DOHH2 (cell line): ENCODE results near the gene EPB41L5.
A peak's percentile ranks its signal among the peaks of the same experiment; 100 is the strongest.

Experiments
- H3F3A ChIP-seq: fragments of 200-600 bp; sonication (generic), shearing (Covaris generic); 2 replicates; pipeline ENCODE4 v1.6.0; 2016; ENCODE audit warnings: antibody characterized with exemption, mild to moderate bottlenecking; ENCODE audit not compliant: control insufficient read depth, insufficient read depth
- H3K27ac ChIP-seq: fragments of 200-600 bp; sonication (generic); 2 replicates; pipeline ENCODE4 v1.5.1; 2014; ENCODE audit warnings: low read depth, mild to moderate bottlenecking, low read length, moderate library complexity
- H3K27me3 ChIP-seq: fragments of 200-600 bp; sonication (generic); 2 replicates; pipeline ENCODE4 v1.6.1; 2014; ENCODE audit warnings: mild to moderate bottlenecking, low read length, mixed read lengths; ENCODE audit not compliant: control insufficient read depth
- H3K36me3 ChIP-seq: fragments of 200-600 bp; sonication (generic); 2 replicates; pipeline ENCODE4 v1.6.1; 2014; ENCODE audit warnings: mild to moderate bottlenecking, low read length, moderate library complexity, mixed read lengths; ENCODE audit not compliant: control insufficient read depth
- H3K4me1 ChIP-seq: fragments of 200-600 bp; sonication (generic); 2 replicates; pipeline ENCODE4 v1.6.1; 2014; ENCODE audit warnings: mild to moderate bottlenecking, low read length, mixed read lengths; ENCODE audit not compliant: control insufficient read depth
- H3K4me2 ChIP-seq: fragments of 200-600 bp; sonication (generic); 2 replicates; pipeline ENCODE4 v1.6.0; 2014; ENCODE audit warnings: mild to moderate bottlenecking, low read length, moderate library complexity
- H3K4me3 ChIP-seq: fragments of 200-600 bp; sonication (generic); 2 replicates; pipeline ENCODE4 v1.5.1; 2014; ENCODE audit warnings: mild to moderate bottlenecking, low read length, mixed read lengths
- H3K79me2 ChIP-seq: fragments of 200-600 bp; sonication (generic); 2 replicates; pipeline ENCODE4 v1.6.1; 2014; ENCODE audit warnings: mild to moderate bottlenecking, low read length, mixed read lengths; ENCODE audit not compliant: control insufficient read depth
- H3K9me2 ChIP-seq: fragments of 200-600 bp; sonication (generic); replicated peaks from 2 replicates; pipeline ENCODE4 v1.6.1; 2014; ENCODE audit warnings: mild to moderate bottlenecking, low read length, mixed read lengths; ENCODE audit not compliant: control insufficient read depth
- H3K9me3 ChIP-seq: fragments of 200-600 bp; sonication (generic); 2 replicates; pipeline ENCODE4 v1.6.1; 2014; ENCODE audit warnings: antibody characterized with exemption, low read length, mixed read lengths; ENCODE audit not compliant: control insufficient read depth, insufficient read depth
- H4K20me1 ChIP-seq: fragments of 200-600 bp; sonication (generic); 2 replicates; pipeline ENCODE4 v1.6.0; 2014; ENCODE audit warnings: low read depth, mild to moderate bottlenecking, antibody characterized with exemption, low read length, moderate library complexity; ENCODE audit not compliant: control insufficient read depth, insufficient read depth
- CTCF ChIP-seq: fragments of 200-600 bp; sonication (generic); IDR thresholded peaks from one replicate; pipeline ENCODE4 v1.5.1; 2014; ENCODE audit warnings: antibody characterized with exemption, mild to moderate bottlenecking, low read depth, low read length; ENCODE audit not compliant: poor library complexity, severe bottlenecking
- EZH2phosphoT487 ChIP-seq: fragments of 200-600 bp; sonication (generic); IDR thresholded peaks from 2 replicates; pipeline ENCODE4 v1.6.1; 2017; ENCODE audit warnings: borderline replicate concordance, mild to moderate bottlenecking, antibody characterized with exemption, low read length, moderate library complexity, mixed read lengths

EPB41L5 gene

DNA sequence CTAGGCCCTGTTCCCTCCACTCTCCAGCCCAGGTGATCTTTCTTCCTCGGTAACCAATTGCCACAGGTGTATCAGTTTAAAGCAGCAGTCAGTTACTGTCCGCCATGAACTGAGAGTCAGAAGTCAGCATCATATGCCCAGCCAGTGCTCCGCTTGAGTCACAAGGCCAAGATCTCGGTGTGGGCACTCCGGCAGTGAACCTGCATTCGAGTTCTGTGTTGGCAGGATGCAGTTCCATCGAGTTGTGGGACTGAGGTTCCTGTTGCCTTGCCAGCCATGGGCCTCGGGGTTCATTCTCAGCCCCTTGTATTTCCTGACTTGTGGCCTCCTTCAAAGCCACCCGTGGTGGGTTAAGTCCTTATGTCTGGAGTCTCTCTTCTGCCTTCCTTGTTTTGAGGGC lies 213.4 kb downstream of the EPB41L5 start:
- H3K4me2 ChIP-seq: no peak overlapping the region
- H3K36me3 ChIP-seq: peaks cover 12% of the 10 kb centered on the region; the same call in 1 of the 2 replicates
- peaks cover 3% of the 10 kb centered on the region; the same call in 1 of the 2 replicates for H3F3A ChIP-seq
- no peaks in the 10 kb centered on the region for H3K27me3 ChIP-seq
- H3K9me3 ChIP-seq: peaks cover 3% of the 10 kb centered on the region; the same call in 1 of the 2 replicates
- no peak overlapping the region for H3K27ac ChIP-seq
- TF ChIP-seq CTCF: no peak
- TF ChIP-seq EZH2phosphoT487: no peak
- peaks cover 16% of the 10 kb centered on the region for H3K79me2 ChIP-seq
- no peaks in the 10 kb centered on the region for H3K9me2 ChIP-seq
- H4K20me1 ChIP-seq: no peaks in the 10 kb centered on the region
- peaks cover 61% of the 10 kb centered on the region for H3K4me1 ChIP-seq
- H3K4me3 ChIP-seq: no peak overlapping the region

GRCh38 chr2:120227111-120227991 lies 214.5 kb downstream of the EPB41L5 start:
- peaks cover 3% of the 10 kb centered on the region; the same call in 1 of the 2 replicates for H3F3A ChIP-seq
- H4K20me1 ChIP-seq: no peaks in the 10 kb centered on the region
- peaks cover 6% of the 10 kb centered on the region for H3K79me2 ChIP-seq
- no peak overlapping the region for H3K27ac ChIP-seq
- H3K4me2 ChIP-seq: peak overlapping the region; percentile 42
- peaks cover 3% of the 10 kb centered on the region; the same call in 1 of the 2 replicates for H3K9me3 ChIP-seq
- H3K27me3 ChIP-seq: no peaks in the 10 kb centered on the region
- TF ChIP-seq EZH2phosphoT487 (no peak), CTCF (no peak)
- H3K4me3 ChIP-seq: no peak overlapping the region
- no peaks in the 10 kb centered on the region for H3K9me2 ChIP-seq
- peaks cover 59% of the 10 kb centered on the region for H3K4me1 ChIP-seq
- peaks cover 3% of the 10 kb centered on the region; the same call in 1 of the 2 replicates for H3K36me3 ChIP-seq

DNA sequence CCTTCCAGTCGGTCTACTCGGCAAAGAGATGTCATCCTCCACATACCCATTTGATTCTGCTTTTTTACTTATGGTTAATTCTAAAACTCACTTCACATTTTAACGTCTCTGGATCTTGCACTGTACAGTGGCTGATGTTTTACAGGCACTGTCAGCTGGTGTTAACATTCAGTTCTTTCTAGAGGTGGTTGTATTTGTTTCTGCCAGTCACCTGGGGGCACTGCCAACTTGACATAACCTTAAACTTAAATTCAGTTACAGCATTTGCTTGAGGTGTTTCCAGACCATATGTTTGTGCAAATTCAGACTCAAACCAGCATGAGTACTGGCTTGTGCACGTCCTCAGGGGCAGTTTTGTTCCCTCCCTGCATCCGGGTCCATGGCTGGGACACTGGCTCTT lies 215.6 kb downstream of the EPB41L5 start:
- no peaks in the 10 kb centered on the region for H3K36me3 ChIP-seq
- no peaks in the 10 kb centered on the region for H3K79me2 ChIP-seq
- no peak for TF ChIP-seq EZH2phosphoT487
- peak; percentile 28 for TF ChIP-seq CTCF
- peak overlapping the region; percentile 20; the same call in 1 of the 2 replicates for H3K4me2 ChIP-seq
- no peak overlapping the region for H3K4me3 ChIP-seq
- H3K27me3 ChIP-seq: no peaks in the 10 kb centered on the region
- peaks cover 3% of the 10 kb centered on the region; the same call in 1 of the 2 replicates for H3F3A ChIP-seq
- H3K4me1 ChIP-seq: peaks cover 64% of the 10 kb centered on the region
- H3K9me3 ChIP-seq: no peaks in the 10 kb centered on the region
- no peaks in the 10 kb centered on the region for H4K20me1 ChIP-seq
- no peaks in the 10 kb centered on the region for H3K9me2 ChIP-seq
- H3K27ac ChIP-seq: no peak overlapping the region
